WTC11 (cell line): ENCODE measurements around the gene MANEA. TPM values are rescaled to one million over a fixed set of nuclear protein-coding genes. Genes with fewer than 3 reads are reported as not detected.

Experiments
- ATAC-seq: fragments of 200-7000 bp; cut with Tn5 transposase; 2 replicates; pipeline ENCODE4 v1.10.0; 2021; ENCODE audit warnings: mild to moderate bottlenecking, moderate library complexity
- CTCF ChIA-PET: fragments of 300-600 bp; sonication (Branson Sonifier 250); formaldehyde crosslinking; loops from one replicate; lab custom pipeline; 2021; ENCODE audit warnings: antibody characterized with exemption; lab: Charles Lee
- POLR2A ChIA-PET: fragments of 350-600 bp; sonication (Branson Sonifier 250); formaldehyde crosslinking; loops from one replicate; lab custom pipeline; 2021; ENCODE audit warnings: antibody characterized with exemption; lab: Charles Lee
- DNase-seq: peaks from one replicate; pipeline ENCODE4 v3.0.0; 2021; ENCODE audit warnings: low spot score
- H3K27ac Mint-ChIP-seq: 2 replicates; pipeline ENCODE4 v1.8.0; 2021; ENCODE audit warnings: mixed read lengths
- H3K27me3 Mint-ChIP-seq: 2 replicates; pipeline ENCODE4 v1.8.0; 2021; ENCODE audit warnings: low read depth, mild to moderate bottlenecking, moderate library complexity, mixed read lengths
- H3K36me3 Mint-ChIP-seq: 2 replicates; pipeline ENCODE4 v1.8.0; 2021; ENCODE audit warnings: mixed read lengths
- H3K4me1 Mint-ChIP-seq: 2 replicates; pipeline ENCODE4 v1.8.0; 2022; ENCODE audit warnings: mixed read lengths
- H3K4me3 Mint-ChIP-seq: 2 replicates; pipeline ENCODE4 v1.8.0; 2021; ENCODE audit warnings: mild to moderate bottlenecking, moderate library complexity, mixed read lengths
- H3K9me3 Mint-ChIP-seq: 2 replicates; pipeline ENCODE4 v1.8.0; 2021; ENCODE audit warnings: mixed read lengths
- AR ChIP-seq: fragments of 250-450 bp; sonication (Bioruptor Pico); IDR thresholded peaks from 2 replicates; pipeline ENCODE4 v1.9.0; 2021; ENCODE audit warnings: mild to moderate bottlenecking
- CREB1 ChIP-seq: sonication (generic); formaldehyde crosslinking; IDR thresholded peaks from 2 replicates; pipeline ENCODE4 v1.8.0; 2023; ENCODE audit warnings: mild to moderate bottlenecking, missing genetic modification reagents
- E2F5 ChIP-seq: sonication (generic); formaldehyde crosslinking; IDR thresholded peaks from 2 replicates; pipeline ENCODE4 v1.8.1; 2022; ENCODE audit warnings: mild to moderate bottlenecking, moderate library complexity, missing genetic modification reagents
- FOXP4 ChIP-seq: sonication (generic); formaldehyde crosslinking; IDR thresholded peaks from 2 replicates; pipeline ENCODE4 v1.8.0; 2022; ENCODE audit warnings: mild to moderate bottlenecking, missing genetic modification reagents
- GTF2I ChIP-seq: fragments of 250-450 bp; sonication (Bioruptor Pico); conservative IDR thresholded peaks from 2 replicates; pipeline ENCODE4 v1.4.0; 2021; ENCODE audit warnings: mild to moderate bottlenecking
- IRF1 ChIP-seq: sonication (generic); formaldehyde crosslinking; IDR thresholded peaks from 2 replicates; pipeline ENCODE4 v1.8.0; 2023; ENCODE audit warnings: missing genetic modification reagents
- MAX ChIP-seq: sonication (generic); formaldehyde crosslinking; IDR thresholded peaks from 2 replicates; pipeline ENCODE4 v1.8.0; 2022; ENCODE audit warnings: mild to moderate bottlenecking, missing genetic modification reagents
- MLX ChIP-seq: sonication (generic); formaldehyde crosslinking; IDR thresholded peaks from 2 replicates; pipeline ENCODE4 v1.8.1; 2023; ENCODE audit warnings: mild to moderate bottlenecking, missing genetic modification reagents, moderate library complexity
- NFYB ChIP-seq: sonication (generic); formaldehyde crosslinking; conservative IDR thresholded peaks from 2 replicates; pipeline ENCODE4 v1.8.0; 2022; ENCODE audit warnings: low read depth, missing genetic modification reagents
- NR2C2 ChIP-seq: sonication (generic); formaldehyde crosslinking; IDR thresholded peaks from 2 replicates; pipeline ENCODE4 v1.8.0; 2022; ENCODE audit warnings: mild to moderate bottlenecking, missing genetic modification reagents
- PRDM15 ChIP-seq: sonication (generic); formaldehyde crosslinking; IDR thresholded peaks from 2 replicates; pipeline ENCODE4 v1.8.0; 2022; ENCODE audit warnings: missing genetic modification reagents
- SOX15 ChIP-seq: fragments of 250-450 bp; sonication (Bioruptor Pico); IDR thresholded peaks from 2 replicates; pipeline ENCODE4 v1.9.0; 2021; ENCODE audit warnings: mild to moderate bottlenecking
- TEAD1 ChIP-seq: sonication (generic); formaldehyde crosslinking; IDR thresholded peaks from 2 replicates; pipeline ENCODE4 v1.8.0; 2022; ENCODE audit warnings: mild to moderate bottlenecking, missing genetic modification reagents
- ZBTB43 ChIP-seq: sonication (generic); formaldehyde crosslinking; IDR thresholded peaks from 2 replicates; pipeline ENCODE4 v1.8.1; 2023; ENCODE audit warnings: mild to moderate bottlenecking, missing genetic modification reagents
- ZNF263 ChIP-seq: sonication (generic); formaldehyde crosslinking; IDR thresholded peaks from 2 replicates; pipeline ENCODE4 v1.8.1; 2022; ENCODE audit warnings: low read depth, mild to moderate bottlenecking, moderate library complexity, missing genetic modification reagents
- ZNF416 ChIP-seq: fragments of 250-450 bp; sonication (Bioruptor Pico); IDR thresholded peaks from 2 replicates; pipeline ENCODE4 v1.9.0; 2021; ENCODE audit warnings: mild to moderate bottlenecking, inconsistent platforms
- total RNA-seq: library from RNA; stranded (reverse); gene quantifications from 3 replicates; pipeline ENCODE4 v1.2.3, GENCODE V29; 2021

Gene MANEA
- total RNA-seq, 1 experiment from 2014 or later, result 6.1 TPM

GRCh38 chr6:95649451-95649850, 72.1 kb downstream of the MANEA start (continued):
- TF ChIP-seq AR, result no peak
- no peak for TF ChIP-seq NR2C2 (CRISPR knock-in tag)
- TF ChIP-seq IRF1, result no peak
- TF ChIP-seq E2F5 (CRISPR knock-in tag), result no peak
- TF ChIP-seq NFYB (CRISPR knock-in tag), result no peak
- no peak for TF ChIP-seq ZBTB43 (CRISPR knock-in tag)
- no peak for TF ChIP-seq ZNF416 (CRISPR knock-in tag)
- TF ChIP-seq SOX15, result no peak
- TF ChIP-seq, all 79 proteins: peak for 0

GRCh38 chr6:95654176-95654575, 76.8 kb downstream of the MANEA start:
- Mint-ChIP-seq H3K36me3 (peaks cover 24% of the 10 kb centered on the region), H3K4me1 (peaks cover 13% of the 10 kb centered on the region), H3K27me3 (peaks cover 2% of the 10 kb centered on the region; the same call in 1 of the 2 replicates), H3K27ac (no peak overlapping the region), H3K4me3 (no peak overlapping the region), H3K9me3 (peaks cover 28% of the 10 kb centered on the region)
- POLR2A ChIA-PET, result no interaction called here
- ATAC-seq, result no peak
- no peak for DNase-seq
- CTCF ChIA-PET, result no interaction called here
- TF ChIP-seq AR (no peak), GTF2I (no peak), MAX (CRISPR knock-in tag) (no peak), CREB1 (CRISPR knock-in tag) (no peak), ZNF263 (CRISPR knock-in tag) (no peak), FOXP4 (CRISPR knock-in tag) (no peak)

GRCh38 chr6:95658886-95659285, 81.6 kb downstream of the MANEA start:
- Mint-ChIP-seq H3K4me3 (no peak overlapping the region), H3K27ac (no peak overlapping the region), H3K4me1 (no peaks in the 10 kb centered on the region), H3K9me3 (peaks cover 3% of the 10 kb centered on the region), H3K36me3 (no peaks in the 10 kb centered on the region), H3K27me3 (no peaks in the 10 kb centered on the region)
- POLR2A ChIA-PET, result no interaction called here
- CTCF ChIA-PET, result no interaction called here
- DNase-seq (no peak), ATAC-seq (peak; percentile 24; the same call in 1 of the 2 replicates)
- TF ChIP-seq PRDM15, result no peak
- TF ChIP-seq TEAD1 (CRISPR knock-in tag), result no peak
- no peak for TF ChIP-seq MLX (CRISPR knock-in tag)
